PC-3 (cell line): ENCODE results near the gene ARSK. TPM values are rescaled to one million over a fixed set of nuclear protein-coding genes. Genes with fewer than 3 reads are reported as not detected.

Experiments
- ATAC-seq: fragments of 200-7000 bp; cut with Tn5 transposase; 2 replicates; pipeline ENCODE4 v1.9.1; 2020; ENCODE audit warnings: mild to moderate bottlenecking, moderate library complexity
- BruUV-seq: library from RNA; stranded (reverse); fragments of 400-500 nt; replicated peaks from 2 replicates; lab custom pipeline; 2021; lab: Mats Ljungman, UMichigan
- CTCF ChIA-PET: fragments of 300-600 bp; sonication (Branson Sonifier 250); formaldehyde crosslinking; loops from one replicate; lab custom pipeline; 2022; ENCODE audit warnings: antibody characterized with exemption; lab: Charles Lee
- POLR2A ChIA-PET: fragments of 300-600 bp; sonication (Branson Sonifier 250); formaldehyde crosslinking; loops from one replicate; lab custom pipeline; 2022; ENCODE audit warnings: antibody characterized with exemption; ENCODE audit not compliant: unreplicated experiment; lab: Charles Lee
- DNase-seq: peaks from one replicate; pipeline ENCODE4 v3.0.0-alpha.2; 2015
- H2AFZ ChIP-seq: fragments of 300-600 bp; sonication (generic); 2 replicates; pipeline ENCODE4 v1.6.0; 2016; ENCODE audit warnings: antibody characterized with exemption, low read length
- H3F3A ChIP-seq: fragments of 300-600 bp; sonication (generic); one replicate; pipeline ENCODE4 v1.6.0; 2017; ENCODE audit warnings: antibody characterized with exemption, low read length, control low read depth, mild to moderate bottlenecking; ENCODE audit not compliant: unreplicated experiment
- H3K27ac ChIP-seq: fragments of 300-600 bp; sonication (generic); 2 replicates; pipeline ENCODE4 v1.5.1; 2016; ENCODE audit warnings: mild to moderate bottlenecking, low read length
- H3K27me3 ChIP-seq: fragments of 300-600 bp; sonication (generic); 2 replicates; pipeline ENCODE4 v1.6.1; 2016; ENCODE audit warnings: low read length, mixed read lengths
- H3K36me3 ChIP-seq: fragments of 300-600 bp; sonication (generic); 2 replicates; pipeline ENCODE4 v1.6.1; 2016; ENCODE audit warnings: low read depth, mixed run types, low read length, mixed read lengths
- H3K4me1 ChIP-seq: fragments of 300-600 bp; sonication (generic); 2 replicates; pipeline ENCODE4 v1.5.1; 2016; ENCODE audit warnings: low read length; ENCODE audit not compliant: insufficient read depth
- H3K4me2 ChIP-seq: fragments of 300-600 bp; sonication (generic); 2 replicates; pipeline ENCODE4 v1.6.0; 2016; ENCODE audit warnings: low read length
- H3K4me3 ChIP-seq: fragments of 300-600 bp; sonication (generic); 2 replicates; pipeline ENCODE4 v1.5.1; 2016; ENCODE audit warnings: mild to moderate bottlenecking, low read length, mixed read lengths
- H3K79me2 ChIP-seq: fragments of 300-600 bp; sonication (generic); 2 replicates; pipeline ENCODE4 v1.6.1; 2017; ENCODE audit warnings: low read length, mixed read lengths
- H3K9ac ChIP-seq: fragments of 300-600 bp; sonication (generic); 2 replicates; pipeline ENCODE4 v1.6.0; 2016; ENCODE audit warnings: mild to moderate bottlenecking, low read length
- H3K9me2 ChIP-seq: fragments of 300-600 bp; sonication (generic); replicated peaks from 2 replicates; pipeline ENCODE4 v1.6.1; 2016; ENCODE audit warnings: mixed run types, low read length, mixed read lengths
- H3K9me3 ChIP-seq: fragments of 300-600 bp; sonication (generic); 2 replicates; pipeline ENCODE4 v1.6.1; 2016; ENCODE audit warnings: low read length, mixed read lengths
- H4K20me1 ChIP-seq: fragments of 300-600 bp; sonication (generic); 2 replicates; pipeline ENCODE4 v1.6.1; 2016; ENCODE audit warnings: low read length, mixed read lengths
- EZH2 ChIP-seq: fragments of 300-600 bp; sonication (generic); IDR thresholded peaks from one replicate; pipeline ENCODE4 v1.6.1; 2017; ENCODE audit warnings: antibody characterized with exemption, mild to moderate bottlenecking, low read length; ENCODE audit not compliant: unreplicated experiment
- EZH2phosphoT487 ChIP-seq: fragments of 300-600 bp; sonication (generic); IDR thresholded peaks from 2 replicates; pipeline ENCODE4 v1.6.1; 2018; ENCODE audit warnings: mild to moderate bottlenecking, antibody characterized with exemption, low read length, borderline replicate concordance
- intact Hi-C: fragments of 100-400 bp; cut with micrococcal nuclease; formaldehyde crosslinking; loops from 2 replicates; pipeline ENCODE4 v1.9.0; 2023
- total RNA-seq: library from RNA; depleted of rRNA; stranded (reverse); fragments of >200 nt; gene quantifications from 2 replicates; pipeline ENCODE4 v1.2.3, GENCODE V29; 2014
- TF ChIP-seq, protein P1 (sequence below): fragments of 300-600 bp; sonication (generic); conservative IDR thresholded peaks from 2 replicates; pipeline ENCODE4 v1.5.1; 2017; ENCODE audit warnings: antibody characterized with exemption, low read depth, mild to moderate bottlenecking, low read length

Gene ARSK
- total RNA-seq, 1 experiment from 2014 or later: 10.5 TPM

DNA sequence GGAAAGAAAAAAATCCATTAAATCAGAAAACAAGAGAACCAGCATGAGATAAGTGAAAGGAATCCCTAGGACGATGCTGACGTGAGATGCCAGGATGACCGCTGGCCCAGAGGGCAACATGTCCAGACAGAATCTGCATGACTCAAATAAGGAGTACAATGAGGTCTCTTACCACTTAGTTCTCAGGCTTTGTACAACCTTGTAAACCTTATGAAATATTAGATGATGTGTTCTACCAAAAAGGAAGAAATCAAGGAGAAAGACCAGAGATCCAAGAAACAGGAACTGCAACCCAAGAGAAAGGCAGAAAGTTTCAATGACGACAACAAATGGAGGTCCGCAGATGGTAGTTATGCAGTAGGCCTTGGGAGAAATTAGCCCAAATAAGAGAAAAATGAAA lies 62.2 kb downstream of the ARSK start:
- DNase-seq: no peak
- TF ChIP-seq EZH2: no peak
- TF ChIP-seq, protein P1, sequence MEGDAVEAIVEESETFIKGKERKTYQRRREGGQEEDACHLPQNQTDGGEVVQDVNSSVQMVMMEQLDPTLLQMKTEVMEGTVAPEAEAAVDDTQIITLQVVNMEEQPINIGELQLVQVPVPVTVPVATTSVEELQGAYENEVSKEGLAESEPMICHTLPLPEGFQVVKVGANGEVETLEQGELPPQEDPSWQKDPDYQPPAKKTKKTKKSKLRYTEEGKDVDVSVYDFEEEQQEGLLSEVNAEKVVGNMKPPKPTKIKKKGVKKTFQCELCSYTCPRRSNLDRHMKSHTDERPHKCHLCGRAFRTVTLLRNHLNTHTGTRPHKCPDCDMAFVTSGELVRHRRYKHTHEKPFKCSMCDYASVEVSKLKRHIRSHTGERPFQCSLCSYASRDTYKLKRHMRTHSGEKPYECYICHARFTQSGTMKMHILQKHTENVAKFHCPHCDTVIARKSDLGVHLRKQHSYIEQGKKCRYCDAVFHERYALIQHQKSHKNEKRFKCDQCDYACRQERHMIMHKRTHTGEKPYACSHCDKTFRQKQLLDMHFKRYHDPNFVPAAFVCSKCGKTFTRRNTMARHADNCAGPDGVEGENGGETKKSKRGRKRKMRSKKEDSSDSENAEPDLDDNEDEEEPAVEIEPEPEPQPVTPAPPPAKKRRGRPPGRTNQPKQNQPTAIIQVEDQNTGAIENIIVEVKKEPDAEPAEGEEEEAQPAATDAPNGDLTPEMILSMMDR: no peak
- TF ChIP-seq EZH2phosphoT487: no peak
- no peaks in the 10 kb centered on the region for H3K9me3 ChIP-seq
- no peak overlapping the region for H3K4me3 ChIP-seq
- no peaks in the 10 kb centered on the region for H3K4me1 ChIP-seq
- no peaks in the 10 kb centered on the region for H3K79me2 ChIP-seq
- H3K27me3 ChIP-seq: 0 out of 2 replicates have a peak, but pooled peaks cover 9% of the 10 kb centered on the region
- H3K9me2 ChIP-seq: no peaks in the 10 kb centered on the region
- ChIA-PET CTCF (no interaction called here), POLR2A (interaction anchor here (0.6 kb wide), 1 partner anchor 11 kb away, joined by 5 read pairs; no protein-coding TSS in a partner anchor)
- ATAC-seq: no peak
- H4K20me1 ChIP-seq: no peaks in the 10 kb centered on the region
- no TSS peak for BruUV-seq
- intact Hi-C loops: no loop called here
- H3K36me3 ChIP-seq: no peaks in the 10 kb centered on the region
- H3K27ac ChIP-seq: no peak overlapping the region
- no peak overlapping the region for H2AFZ ChIP-seq
- H3K9ac ChIP-seq: no peak overlapping the region
- no peaks in the 10 kb centered on the region for H3F3A ChIP-seq
- H3K4me2 ChIP-seq: no peak overlapping the region

GRCh38 chr5:95619096-95619495 lies 64.2 kb downstream of the ARSK start:
- CTCF ChIA-PET: no interaction called here

DNA sequence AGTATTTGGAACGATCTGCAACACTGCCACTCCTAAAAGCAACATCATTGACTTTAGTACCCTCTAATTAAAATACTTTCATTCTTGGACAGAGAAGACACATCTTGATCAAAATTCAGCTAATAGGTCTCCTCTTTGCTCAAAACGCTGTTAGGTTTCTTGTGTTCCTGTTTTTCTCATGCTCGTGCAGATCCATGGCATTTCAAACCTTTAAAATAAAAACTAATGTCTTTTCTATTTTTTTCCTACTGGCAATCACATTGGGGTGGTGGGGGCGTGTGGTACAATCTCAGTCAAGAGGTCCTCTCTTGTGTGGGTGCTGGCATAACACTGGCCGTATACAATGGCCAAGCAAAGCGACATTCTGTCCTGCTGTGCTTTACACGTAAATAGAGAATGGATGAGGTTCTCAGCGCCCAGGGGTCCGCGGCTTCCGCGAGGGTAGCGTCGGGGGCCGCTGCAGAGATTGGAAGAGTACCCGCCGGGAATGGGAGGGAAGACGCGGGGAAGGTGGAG lies 64.7 kb downstream of the ARSK start:
- TF ChIP-seq EZH2 (no peak), EZH2phosphoT487 (no peak)
- TF ChIP-seq, protein P1: no peak
- Histone ChIP-seq H3K4me1 (no peaks in the 10 kb centered on the region), H3K79me2 (no peaks in the 10 kb centered on the region), H3F3A (no peaks in the 10 kb centered on the region), H3K27me3 (0 out of 2 replicates have a peak, but pooled peaks cover 9% of the 10 kb centered on the region), H2AFZ (no peak overlapping the region), H3K9me2 (no peaks in the 10 kb centered on the region), H3K9me3 (no peaks in the 10 kb centered on the region), H3K4me2 (no peak overlapping the region), H3K36me3 (no peaks in the 10 kb centered on the region), H3K9ac (no peak overlapping the region), H3K27ac (no peak overlapping the region), H3K4me3 (no peak overlapping the region), H4K20me1 (no peaks in the 10 kb centered on the region)
- ChIA-PET CTCF (no interaction called here), POLR2A (no interaction called here)
- intact Hi-C loops: no loop called here
- no TSS peak for BruUV-seq
- no peak for ATAC-seq
- DNase-seq: no peak

More at GRCh38 chr5:95619096-95619495, 64.2 kb downstream of the ARSK start:
- no TSS peak for BruUV-seq
- Histone ChIP-seq H3K9me2 (no peaks in the 10 kb centered on the region), H3K4me2 (no peak overlapping the region), H3K9ac (no peak overlapping the region), H3K79me2 (no peaks in the 10 kb centered on the region), H3F3A (no peaks in the 10 kb centered on the region), H3K9me3 (no peaks in the 10 kb centered on the region), H3K4me3 (no peak overlapping the region), H4K20me1 (no peaks in the 10 kb centered on the region), H3K36me3 (no peaks in the 10 kb centered on the region), H3K27me3 (0 out of 2 replicates have a peak, but pooled peaks cover 9% of the 10 kb centered on the region), H3K27ac (no peak overlapping the region), H3K4me1 (no peaks in the 10 kb centered on the region), H2AFZ (no peak overlapping the region)
- ATAC-seq: no peak
- intact Hi-C loops: no loop called here
- no peak for DNase-seq
- POLR2A ChIA-PET: no interaction called here
- TF ChIP-seq, protein P1: no peak
- no peak for TF ChIP-seq EZH2
- no peak for TF ChIP-seq EZH2phosphoT487
